Muscle of leg (tissue), 11 donors: ENCODE results near the gene KCNJ10. TPM values are rescaled to one million over a fixed set of nuclear protein-coding genes. Genes with fewer than 3 reads are reported as not detected.

Experiments
- DNase-seq: peaks from one replicate; pipeline ENCODE4 v3.0.0; 2013
- H3K27ac ChIP-seq: one replicate; pipeline ENCODE4 v1.5.1; 2013; ENCODE audit warnings: mild to moderate bottlenecking, low read length, control low read depth
- H3K27me3 ChIP-seq: one replicate; pipeline ENCODE4 v1.6.1; 2013; ENCODE audit warnings: low read length; ENCODE audit not compliant: control insufficient read depth, insufficient read depth
- H3K36me3 ChIP-seq: one replicate; pipeline ENCODE4 v1.6.1; 2013; ENCODE audit warnings: low read length; ENCODE audit not compliant: control insufficient read depth, insufficient read depth
- H3K4me1 ChIP-seq: one replicate; pipeline ENCODE4 v1.6.1; 2013; ENCODE audit warnings: low read length; ENCODE audit not compliant: control insufficient read depth, insufficient read depth
- H3K4me3 ChIP-seq: one replicate; pipeline ENCODE4 v1.5.1; 2013; ENCODE audit warnings: low read length, control low read depth
- H3K9me3 ChIP-seq: replicated peaks from 2 replicates; pipeline ENCODE4 v1.6.1; 2013; ENCODE audit warnings: low read depth, low read length; ENCODE audit not compliant: control insufficient read depth
- WGBS: methylation state at CpG from one replicate; pipeline ENCODE4 v1.1.5; 2013; ENCODE audit warnings: missing lambda C conversion rate; ENCODE audit not compliant: insufficient coverage; 5-methylcytosine and 5-hydroxymethylcytosine counted together
- polyA plus RNA-seq, 8 donors: library from polyadenylated mRNA; unstranded; fragments of 120-200 nt; gene quantifications; one replicate each; pipeline versions ENCODE4 v1.2.1 to v1.2.3, GENCODE V29; 2013; ENCODE audit warnings: inconsistent platforms in 1 of 8, low replicate concordance in 1 of 8; ENCODE audit not compliant: insufficient read length in 8 of 8, insufficient read depth in 1 of 8
- total RNA-seq: library from RNA; stranded (reverse); fragments of 120-200 nt; gene quantifications from one replicate; pipeline ENCODE4 v1.2.4, GENCODE V29; 2013

Gene KCNJ10
- total and polyA plus RNA-seq, 9 donors = 0.30 to 1.6 (median 0.64) TPM

- no peak for DNase-seq
- H3K9me3 ChIP-seq = no peaks in the 10 kb centered on the region
- peaks cover 37% of the 10 kb centered on the region for H3K36me3 ChIP-seq
- H3K27me3 ChIP-seq = no peaks in the 10 kb centered on the region
- H3K4me1 ChIP-seq = peaks cover 35% of the 10 kb centered on the region
- no peak overlapping the region for H3K27ac ChIP-seq
- WGBS = 65% methylated on average over 18 of the region's 21 CpGs
- no peak overlapping the region for H3K4me3 ChIP-seq
Measured at GRCh38 chr1:160093624-160094290, 23.8 kb upstream of the KCNJ10 start.

DNA sequence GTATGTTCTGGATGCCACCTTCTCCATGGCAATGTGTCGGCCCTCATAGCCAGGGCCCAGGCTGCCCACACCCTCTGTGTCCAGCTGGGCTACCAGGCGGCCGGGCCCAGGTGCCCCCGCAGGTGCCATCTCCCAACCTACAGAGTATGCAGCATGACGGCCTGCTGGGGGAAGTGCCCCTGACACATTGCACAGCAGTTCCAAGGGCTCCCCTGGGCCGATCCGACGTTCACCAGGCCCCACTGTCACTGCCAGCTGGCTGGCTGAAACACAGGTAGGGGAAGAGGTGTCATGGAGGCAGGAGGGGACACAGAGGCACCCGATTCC lies 23.1 kb upstream of the KCNJ10 start:
- Histone ChIP-seq H3K4me1 (peaks cover 33% of the 10 kb centered on the region), H3K4me3 (no peak overlapping the region), H3K36me3 (peaks cover 38% of the 10 kb centered on the region), H3K9me3 (no peaks in the 10 kb centered on the region), H3K27ac (no peak overlapping the region), H3K27me3 (no peaks in the 10 kb centered on the region)
- no peak for DNase-seq
- WGBS = 100% methylated on average over 4 of the region's 9 CpGs

GRCh38 chr1:160092366-160093068 lies 22.6 kb upstream of the KCNJ10 start:
- no peak overlapping the region for H3K27ac ChIP-seq
- no peak for DNase-seq
- peaks cover 41% of the 10 kb centered on the region for H3K36me3 ChIP-seq
- 89% methylated on average over 26 of the region's 32 CpGs for WGBS
- no peaks in the 10 kb centered on the region for H3K9me3 ChIP-seq
- peaks cover 28% of the 10 kb centered on the region for H3K4me1 ChIP-seq
- H3K4me3 ChIP-seq = no peak overlapping the region
- H3K27me3 ChIP-seq = no peaks in the 10 kb centered on the region

DNA sequence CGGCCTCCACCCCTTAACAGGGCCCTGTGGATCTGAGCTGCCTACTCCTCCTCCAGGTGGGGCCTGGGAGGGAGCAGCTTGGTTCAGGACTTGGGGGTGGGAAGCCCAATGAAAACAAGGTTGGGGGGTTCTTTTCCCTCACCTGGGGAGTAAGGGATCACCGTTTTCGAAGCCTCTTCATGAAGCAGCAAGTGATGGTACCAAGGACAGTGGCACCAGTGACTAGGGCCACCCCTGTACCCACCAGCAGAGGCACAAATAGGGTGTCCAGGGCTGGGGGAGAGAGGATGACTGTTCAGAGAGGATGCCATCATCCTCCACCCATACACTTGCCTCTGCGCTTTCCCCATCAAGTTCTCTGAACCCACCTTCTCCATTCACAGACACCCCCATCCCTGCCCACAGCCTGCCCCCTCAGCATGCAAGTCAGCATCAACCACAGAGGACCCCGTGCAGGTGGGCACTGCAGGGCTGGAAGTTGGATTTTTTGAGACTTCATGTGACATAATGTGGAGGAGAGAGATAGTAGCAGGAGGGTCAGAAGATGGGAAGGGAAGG lies 21.8 kb upstream of the KCNJ10 start:
- peaks cover 41% of the 10 kb centered on the region for H3K36me3 ChIP-seq
- peaks cover 20% of the 10 kb centered on the region for H3K4me1 ChIP-seq
- H3K27ac ChIP-seq = no peak overlapping the region
- no peak overlapping the region for H3K4me3 ChIP-seq
- 60% methylated on average over 1 of the region's 5 CpGs for WGBS
- no peak for DNase-seq
- no peaks in the 10 kb centered on the region for H3K9me3 ChIP-seq
- H3K27me3 ChIP-seq = no peaks in the 10 kb centered on the region

DNA sequence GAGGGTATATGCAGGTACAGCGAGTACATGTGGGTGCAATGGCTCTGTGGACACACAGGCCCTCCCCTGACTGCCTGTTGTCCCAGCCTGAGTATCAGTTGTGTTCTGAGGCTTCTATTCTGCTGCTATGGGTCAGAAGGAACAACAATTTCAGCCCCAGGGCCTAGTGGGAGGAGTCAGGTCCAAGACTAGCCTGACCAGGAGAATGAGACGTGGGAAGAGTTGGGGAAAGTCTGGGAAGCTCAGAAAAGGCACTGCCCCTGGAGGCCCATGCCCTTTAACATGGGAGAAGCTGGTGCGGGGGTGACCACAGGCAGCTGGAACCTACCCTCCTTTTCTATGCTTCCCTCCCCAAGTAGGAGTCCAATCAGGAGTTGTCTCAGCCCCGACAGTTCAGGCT lies 20.8 kb upstream of the KCNJ10 start:
- Histone ChIP-seq H3K4me1 (peaks cover 18% of the 10 kb centered on the region), H3K27ac (no peak overlapping the region), H3K4me3 (no peak overlapping the region), H3K36me3 (peaks cover 41% of the 10 kb centered on the region), H3K9me3 (no peaks in the 10 kb centered on the region), H3K27me3 (no peaks in the 10 kb centered on the region)
- DNase-seq = no peak
- 92% methylated on average over 2 of the region's 4 CpGs for WGBS

GRCh38 chr1:160089883-160090282 lies 19.9 kb upstream of the KCNJ10 start:
- 100% methylated on average over 1 of the region's 3 CpGs for WGBS
- H3K36me3 ChIP-seq = peaks cover 40% of the 10 kb centered on the region
- H3K9me3 ChIP-seq = no peaks in the 10 kb centered on the region
- H3K4me3 ChIP-seq = no peak overlapping the region
- peaks cover 20% of the 10 kb centered on the region for H3K4me1 ChIP-seq
- DNase-seq = no peak
- H3K27ac ChIP-seq = no peak overlapping the region
- no peaks in the 10 kb centered on the region for H3K27me3 ChIP-seq

GRCh38 chr1:160087118-160087662 lies 17.2 kb upstream of the KCNJ10 start:
- Histone ChIP-seq H3K4me3 (no peak overlapping the region), H3K4me1 (peaks cover 15% of the 10 kb centered on the region), H3K27ac (peak overlapping the region; percentile 77), H3K9me3 (no peaks in the 10 kb centered on the region), H3K36me3 (peaks cover 25% of the 10 kb centered on the region), H3K27me3 (peaks cover 24% of the 10 kb centered on the region)
- WGBS = 83% methylated on average over 8 of the region's 12 CpGs
- DNase-seq = no peak

GRCh38 chr1:160086456-160086892 lies 16.5 kb upstream of the KCNJ10 start:
- Histone ChIP-seq H3K27ac (peak overlapping the region; percentile 89), H3K4me3 (no peak overlapping the region), H3K4me1 (peaks cover 15% of the 10 kb centered on the region), H3K27me3 (peaks cover 30% of the 10 kb centered on the region), H3K9me3 (no peaks in the 10 kb centered on the region), H3K36me3 (peaks cover 18% of the 10 kb centered on the region)
- peak; percentile 94 for DNase-seq
- 0% methylated on average over 1 of the region's 5 CpGs for WGBS

- H3K4me1 ChIP-seq = peaks cover 13% of the 10 kb centered on the region
- peaks cover 13% of the 10 kb centered on the region for H3K36me3 ChIP-seq
- DNase-seq = peak; percentile 85
- H3K9me3 ChIP-seq = no peaks in the 10 kb centered on the region
- H3K27me3 ChIP-seq = peaks cover 36% of the 10 kb centered on the region
- H3K4me3 ChIP-seq = no peak overlapping the region
- peak overlapping the region; percentile 89 for H3K27ac ChIP-seq
- 20% methylated on average over 14 of the region's 19 CpGs for WGBS
Measured at GRCh38 chr1:160085686-160086455, 15.9 kb upstream of the KCNJ10 start.
